HepG2 (cell line): ENCODE data around the gene MTA2. TPM values are rescaled to one million over a fixed set of nuclear protein-coding genes. Genes with fewer than 3 reads are reported as not detected.
A peak's percentile ranks its signal among the peaks of the same experiment; 100 is the strongest.

ENCODE experiments used
- BRCA1 ChIP-seq: sonication (generic); formaldehyde crosslinking; IDR thresholded peaks from 2 replicates; pipeline ENCODE4 v1.4.0; 2020; ENCODE audit warnings: missing genetic modification reagents
- FLYWCH1 ChIP-seq: sonication (generic); formaldehyde crosslinking; IDR thresholded peaks from 2 replicates; pipeline ENCODE4 v1.8.1; 2023; ENCODE audit warnings: mild to moderate bottlenecking, missing genetic modification reagents
- GATAD1 ChIP-seq: IDR thresholded peaks from 2 replicates; pipeline ENCODE4 v1.6.1; 2016; ENCODE audit warnings: missing genetic modification reagents, missing compliant biosample characterization
- GTF3A ChIP-seq: sonication (generic); formaldehyde crosslinking; conservative IDR thresholded peaks from 2 replicates; pipeline ENCODE4 v1.4.0; 2020; ENCODE audit warnings: mild to moderate bottlenecking, missing genetic modification reagents
- HHEX ChIP-seq: IDR thresholded peaks from 2 replicates; pipeline ENCODE4 v1.6.1; 2016; ENCODE audit warnings: control low read depth
- KLF12 ChIP-seq: sonication (generic); formaldehyde crosslinking; IDR thresholded peaks from 2 replicates; pipeline ENCODE4 v1.4.0; 2020; ENCODE audit warnings: missing genetic modification reagents, borderline replicate concordance
- MATR3 ChIP-seq: sonication (generic); formaldehyde crosslinking; IDR thresholded peaks from 2 replicates; pipeline ENCODE4 v1.4.0; 2020; ENCODE audit warnings: missing genetic modification reagents
- MED1 ChIP-seq: sonication (generic); formaldehyde crosslinking; IDR thresholded peaks from 2 replicates; pipeline ENCODE4 v1.4.0; 2020; ENCODE audit warnings: missing genetic modification reagents
- MZF1 ChIP-seq: sonication (generic); formaldehyde crosslinking; IDR thresholded peaks from 2 replicates; pipeline ENCODE4 v1.8.1; 2023; ENCODE audit warnings: mild to moderate bottlenecking, missing genetic modification reagents, borderline replicate concordance
- SP5 ChIP-seq: IDR thresholded peaks from 2 replicates; pipeline ENCODE4 v1.6.1; 2016; ENCODE audit warnings: low read depth, borderline replicate concordance
- SYNCRIP ChIP-seq: fragments of 200-400 bp; formaldehyde crosslinking; IDR thresholded peaks from 2 replicates; pipeline ENCODE4 v1.6.1; 2018; ENCODE audit warnings: mild to moderate bottlenecking, low read depth, low read length; ENCODE audit not compliant: insufficient read depth
- TAF15 ChIP-seq: fragments of 200-400 bp; formaldehyde crosslinking; IDR thresholded peaks from one replicate; pipeline ENCODE4 v1.6.1; 2018; ENCODE audit warnings: mild to moderate bottlenecking, low read depth, low read length; ENCODE audit not compliant: poor library complexity, severe bottlenecking
- TBP ChIP-seq: sonication (generic); formaldehyde crosslinking; IDR thresholded peaks from 2 replicates; pipeline ENCODE4 v1.5.0; 2020; ENCODE audit warnings: missing genetic modification reagents
- ZBTB21 ChIP-seq: sonication (generic); formaldehyde crosslinking; IDR thresholded peaks from 2 replicates; pipeline ENCODE4 v1.4.0; 2020; ENCODE audit warnings: missing genetic modification reagents
- ZC3H13 ChIP-seq: sonication (generic); formaldehyde crosslinking; IDR thresholded peaks from 2 replicates; pipeline ENCODE4 v1.8.1; 2023; ENCODE audit warnings: mild to moderate bottlenecking, missing genetic modification reagents, moderate library complexity
- ZNF33B ChIP-seq: sonication (generic); formaldehyde crosslinking; IDR thresholded peaks from 2 replicates; pipeline ENCODE4 v1.5.1; 2020; ENCODE audit warnings: mild to moderate bottlenecking, missing genetic modification reagents
- ZNF484 ChIP-seq: sonication (generic); formaldehyde crosslinking; IDR thresholded peaks from 2 replicates; pipeline ENCODE4 v1.5.1; 2020; ENCODE audit warnings: mild to moderate bottlenecking, low read depth, missing genetic modification reagents, borderline replicate concordance
- ZNF761 ChIP-seq: sonication (generic); formaldehyde crosslinking; conservative IDR thresholded peaks from 2 replicates; pipeline ENCODE4 v1.4.0; 2020; ENCODE audit warnings: mild to moderate bottlenecking, missing genetic modification reagents
- ZNF879 ChIP-seq: sonication (generic); formaldehyde crosslinking; IDR thresholded peaks from 2 replicates; pipeline ENCODE4 v1.8.1; 2023; ENCODE audit warnings: missing genetic modification reagents
- polyA plus RNA-seq, 8 experiments: library from polyadenylated mRNA; depleted of rRNA in 3 of 8; stranded (reverse) in 7 of 8; unstranded in 1 of 8; fragments of >200 nt; fragmentation: Illumina TruSeq in 4 of 8; extraction: Trizol in 4 of 8; gene quantifications; 2 replicates each; pipeline versions ENCODE4 v1.2.1 to v1.2.3, GENCODE V29; 2011 to 2016; ENCODE audit warnings: low read depth in 4 of 8, missing spikeins in 1 of 8, mixed read lengths in 1 of 8; ENCODE audit not compliant: insufficient read depth in 1 of 8
- total RNA-seq, 5 experiments: library from RNA; depleted of rRNA; stranded (reverse); fragments of >200 nt; fragmentation: Illumina TruSeq; extraction: Trizol; gene quantifications; 2 replicates each; pipeline ENCODE4 v1.2.3, GENCODE V29; 2016; ENCODE audit warnings: low read depth in 1 of 5
- TF ChIP-seq, protein P1 (sequence below): sonication (generic); formaldehyde crosslinking; IDR thresholded peaks from 2 replicates; pipeline ENCODE4 v1.9.0; 2021; ENCODE audit warnings: mild to moderate bottlenecking, missing genetic modification reagents
- TF ChIP-seq, protein P2 (sequence below): sonication (generic); formaldehyde crosslinking; IDR thresholded peaks from 2 replicates; pipeline ENCODE4 v1.8.0; 2022; ENCODE audit warnings: missing genetic modification reagents, mild to moderate bottlenecking, inconsistent platforms, borderline replicate concordance
- TF ChIP-seq, protein P3 (sequence below): sonication (generic); formaldehyde crosslinking; conservative IDR thresholded peaks from 2 replicates; pipeline ENCODE4 v1.8.0; 2022; ENCODE audit warnings: missing genetic modification reagents

The MTA2 gene
- total and polyA plus RNA-seq, 2 of the 13 experiments (the other 11 are each of a cell fraction or from before 2014, with no cell fraction given): 14.0 to 70.0 TPM

DNA sequence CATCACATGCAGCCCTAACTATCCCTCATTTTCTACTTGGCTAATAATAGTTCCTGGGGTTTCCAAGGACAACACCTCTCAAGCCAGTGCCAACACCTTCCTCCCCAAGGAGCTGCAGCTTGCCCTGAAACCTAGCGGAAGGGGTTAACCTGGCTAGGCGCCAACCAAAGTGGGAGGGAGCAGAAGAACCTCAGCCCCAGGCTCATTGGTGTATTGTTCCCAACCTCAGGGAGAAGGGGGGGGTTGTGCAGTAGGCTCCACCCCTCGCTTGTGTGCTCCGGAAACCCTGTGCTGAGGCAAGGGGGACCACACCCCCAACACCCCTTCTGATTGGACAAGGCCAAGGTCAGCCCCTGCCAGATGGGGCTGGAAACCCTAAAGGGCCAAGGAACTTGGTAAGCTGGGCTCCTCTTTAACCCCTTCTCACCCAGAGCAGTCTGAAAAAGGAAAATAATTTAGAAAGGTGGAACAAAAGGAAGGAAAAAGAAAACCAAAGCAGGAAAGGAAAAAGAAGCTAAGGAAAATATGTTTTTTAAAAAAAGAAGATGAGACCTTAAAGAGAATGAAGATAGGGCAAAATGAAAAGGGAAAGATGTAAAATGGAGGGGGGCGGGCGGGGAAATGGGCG lies 2.5 kb downstream of the MTA2 start (continued):
- peak; percentile 43; the same call in 1 of the 2 replicates for TF ChIP-seq HHEX (CRISPR knock-in tag)
- TF ChIP-seq GTF3A: no peak
- TF ChIP-seq, protein P1, sequence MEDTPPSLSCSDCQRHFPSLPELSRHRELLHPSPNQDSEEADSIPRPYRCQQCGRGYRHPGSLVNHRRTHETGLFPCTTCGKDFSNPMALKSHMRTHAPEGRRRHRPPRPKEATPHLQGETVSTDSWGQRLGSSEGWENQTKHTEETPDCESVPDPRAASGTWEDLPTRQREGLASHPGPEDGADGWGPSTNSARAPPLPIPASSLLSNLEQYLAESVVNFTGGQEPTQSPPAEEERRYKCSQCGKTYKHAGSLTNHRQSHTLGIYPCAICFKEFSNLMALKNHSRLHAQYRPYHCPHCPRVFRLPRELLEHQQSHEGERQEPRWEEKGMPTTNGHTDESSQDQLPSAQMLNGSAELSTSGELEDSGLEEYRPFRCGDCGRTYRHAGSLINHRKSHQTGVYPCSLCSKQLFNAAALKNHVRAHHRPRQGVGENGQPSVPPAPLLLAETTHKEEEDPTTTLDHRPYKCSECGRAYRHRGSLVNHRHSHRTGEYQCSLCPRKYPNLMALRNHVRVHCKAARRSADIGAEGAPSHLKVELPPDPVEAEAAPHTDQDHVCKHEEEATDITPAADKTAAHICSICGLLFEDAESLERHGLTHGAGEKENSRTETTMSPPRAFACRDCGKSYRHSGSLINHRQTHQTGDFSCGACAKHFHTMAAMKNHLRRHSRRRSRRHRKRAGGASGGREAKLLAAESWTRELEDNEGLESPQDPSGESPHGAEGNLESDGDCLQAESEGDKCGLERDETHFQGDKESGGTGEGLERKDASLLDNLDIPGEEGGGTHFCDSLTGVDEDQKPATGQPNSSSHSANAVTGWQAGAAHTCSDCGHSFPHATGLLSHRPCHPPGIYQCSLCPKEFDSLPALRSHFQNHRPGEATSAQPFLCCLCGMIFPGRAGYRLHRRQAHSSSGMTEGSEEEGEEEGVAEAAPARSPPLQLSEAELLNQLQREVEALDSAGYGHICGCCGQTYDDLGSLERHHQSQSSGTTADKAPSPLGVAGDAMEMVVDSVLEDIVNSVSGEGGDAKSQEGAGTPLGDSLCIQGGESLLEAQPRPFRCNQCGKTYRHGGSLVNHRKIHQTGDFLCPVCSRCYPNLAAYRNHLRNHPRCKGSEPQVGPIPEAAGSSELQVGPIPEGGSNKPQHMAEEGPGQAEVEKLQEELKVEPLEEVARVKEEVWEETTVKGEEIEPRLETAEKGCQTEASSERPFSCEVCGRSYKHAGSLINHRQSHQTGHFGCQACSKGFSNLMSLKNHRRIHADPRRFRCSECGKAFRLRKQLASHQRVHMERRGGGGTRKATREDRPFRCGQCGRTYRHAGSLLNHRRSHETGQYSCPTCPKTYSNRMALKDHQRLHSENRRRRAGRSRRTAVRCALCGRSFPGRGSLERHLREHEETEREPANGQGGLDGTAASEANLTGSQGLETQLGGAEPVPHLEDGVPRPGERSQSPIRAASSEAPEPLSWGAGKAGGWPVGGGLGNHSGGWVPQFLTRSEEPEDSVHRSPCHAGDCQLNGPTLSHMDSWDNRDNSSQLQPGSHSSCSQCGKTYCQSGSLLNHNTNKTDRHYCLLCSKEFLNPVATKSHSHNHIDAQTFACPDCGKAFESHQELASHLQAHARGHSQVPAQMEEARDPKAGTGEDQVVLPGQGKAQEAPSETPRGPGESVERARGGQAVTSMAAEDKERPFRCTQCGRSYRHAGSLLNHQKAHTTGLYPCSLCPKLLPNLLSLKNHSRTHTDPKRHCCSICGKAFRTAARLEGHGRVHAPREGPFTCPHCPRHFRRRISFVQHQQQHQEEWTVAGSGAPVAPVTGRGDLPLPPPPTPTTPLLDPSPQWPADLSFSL (CRISPR knock-in tag): no peak
- TF ChIP-seq, protein P2, sequence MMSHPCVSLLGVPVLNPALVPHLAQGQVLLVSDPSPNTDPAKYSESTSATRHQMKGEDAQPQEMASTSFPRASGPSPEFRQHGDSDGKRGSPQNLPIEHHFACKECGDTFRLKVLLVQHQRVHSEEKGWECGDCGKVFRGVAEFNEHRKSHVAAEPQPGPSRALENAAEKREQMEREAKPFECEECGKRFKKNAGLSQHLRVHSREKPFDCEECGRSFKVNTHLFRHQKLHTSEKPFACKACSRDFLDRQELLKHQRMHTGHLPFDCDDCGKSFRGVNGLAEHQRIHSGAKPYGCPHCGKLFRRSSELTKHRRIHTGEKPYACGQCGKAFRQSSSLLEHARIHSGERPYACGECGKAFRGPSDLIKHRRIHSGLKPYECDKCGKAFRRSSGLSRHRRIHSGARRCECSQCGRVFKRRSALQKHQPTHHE (CRISPR knock-in tag): no peak
- TF ChIP-seq SP5 (CRISPR knock-in tag): peak; percentile 68; the same call in 1 of the 2 replicates
- no peak for TF ChIP-seq ZNF484 (CRISPR knock-in tag)
- TF ChIP-seq ZNF33B (CRISPR knock-in tag): no peak
- peak; percentile 81 for TF ChIP-seq GATAD1 (CRISPR knock-in tag)
- TF ChIP-seq MATR3 (CRISPR knock-in tag): no peak
- TF ChIP-seq TBP: no peak
- TF ChIP-seq ZNF761 (CRISPR knock-in tag): no peak
- no peak for TF ChIP-seq ZC3H13
- no peak for TF ChIP-seq MZF1 (CRISPR knock-in tag)
- TF ChIP-seq KLF12: peak; percentile 88
- TF ChIP-seq MED1 (CRISPR knock-in tag): peak; percentile 71
- TF ChIP-seq SYNCRIP: no peak
- TF ChIP-seq ZBTB21: no peak
- no peak for TF ChIP-seq BRCA1
- TF ChIP-seq FLYWCH1 (CRISPR knock-in tag): no peak
- TF ChIP-seq, protein P3, sequence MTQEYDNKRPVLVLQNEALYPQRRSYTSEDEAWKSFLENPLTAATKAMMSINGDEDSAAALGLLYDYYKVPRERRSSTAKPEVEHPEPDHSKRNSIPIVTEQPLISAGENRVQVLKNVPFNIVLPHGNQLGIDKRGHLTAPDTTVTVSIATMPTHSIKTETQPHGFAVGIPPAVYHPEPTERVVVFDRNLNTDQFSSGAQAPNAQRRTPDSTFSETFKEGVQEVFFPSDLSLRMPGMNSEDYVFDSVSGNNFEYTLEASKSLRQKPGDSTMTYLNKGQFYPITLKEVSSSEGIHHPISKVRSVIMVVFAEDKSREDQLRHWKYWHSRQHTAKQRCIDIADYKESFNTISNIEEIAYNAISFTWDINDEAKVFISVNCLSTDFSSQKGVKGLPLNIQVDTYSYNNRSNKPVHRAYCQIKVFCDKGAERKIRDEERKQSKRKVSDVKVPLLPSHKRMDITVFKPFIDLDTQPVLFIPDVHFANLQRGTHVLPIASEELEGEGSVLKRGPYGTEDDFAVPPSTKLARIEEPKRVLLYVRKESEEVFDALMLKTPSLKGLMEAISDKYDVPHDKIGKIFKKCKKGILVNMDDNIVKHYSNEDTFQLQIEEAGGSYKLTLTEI (CRISPR knock-in tag): no peak
- no peak for TF ChIP-seq TAF15
- TF ChIP-seq ZNF879: no peak
